GM23338 (cell line): ENCODE data around the gene URI1.

Experiments used
- CTCF ChIP-seq, 2 experiments: fragments of 200-600 bp in 1 of 2; sonication (generic) in 1 of 2; conservative IDR thresholded peaks; 2 replicates each; pipeline versions ENCODE4 v1.5.1 to v1.6.1; 2016 to 2017; ENCODE audit warnings: antibody characterized with exemption in 2 of 2, low read depth in 2 of 2, mild to moderate bottlenecking in 2 of 2, moderate library complexity in 1 of 2
- EZH2 ChIP-seq: fragments of 200-600 bp; sonication (generic); IDR thresholded peaks from one replicate; pipeline ENCODE4 v1.8.0; 2017; ENCODE audit warnings: antibody characterized with exemption, mild to moderate bottlenecking, low read depth; ENCODE audit not compliant: unreplicated experiment
- EZH2phosphoT487 ChIP-seq: fragments of 200-600 bp; sonication (generic); IDR thresholded peaks from one replicate; pipeline ENCODE4 v1.8.1; 2018; ENCODE audit warnings: antibody characterized with exemption; ENCODE audit not compliant: unreplicated experiment
- POLR2AphosphoS5 ChIP-seq: IDR thresholded peaks from 2 replicates; pipeline ENCODE4 v1.6.1; 2016; ENCODE audit warnings: antibody characterized with exemption, low read depth
- REST ChIP-seq: IDR thresholded peaks from one replicate; pipeline ENCODE4 v1.6.1; 2018; ENCODE audit warnings: antibody characterized with exemption; ENCODE audit not compliant: unreplicated experiment

GRCh38 chr19:29964171-29964570, 22.1 kb downstream of the URI1 start:
- TF ChIP-seq CTCF (conservative IDR thresholded peaks at IDR 0.05; ENCODE audit: low read depth in 2 of 2) (no peak), EZH2phosphoT487 (no peak), EZH2 (no peak), REST (no peak), POLR2AphosphoS5 (no peak)
